ENCODE results near the gene TMEM200B.
A peak's percentile ranks its signal among the peaks of the same experiment; 100 is the strongest.
"Not testable (repeated sequence)": the region's sequence is repeated elsewhere in the genome, so short reads cannot be mapped to it uniquely, and the experiment has no call there.

TMEM200B gene

DNA sequence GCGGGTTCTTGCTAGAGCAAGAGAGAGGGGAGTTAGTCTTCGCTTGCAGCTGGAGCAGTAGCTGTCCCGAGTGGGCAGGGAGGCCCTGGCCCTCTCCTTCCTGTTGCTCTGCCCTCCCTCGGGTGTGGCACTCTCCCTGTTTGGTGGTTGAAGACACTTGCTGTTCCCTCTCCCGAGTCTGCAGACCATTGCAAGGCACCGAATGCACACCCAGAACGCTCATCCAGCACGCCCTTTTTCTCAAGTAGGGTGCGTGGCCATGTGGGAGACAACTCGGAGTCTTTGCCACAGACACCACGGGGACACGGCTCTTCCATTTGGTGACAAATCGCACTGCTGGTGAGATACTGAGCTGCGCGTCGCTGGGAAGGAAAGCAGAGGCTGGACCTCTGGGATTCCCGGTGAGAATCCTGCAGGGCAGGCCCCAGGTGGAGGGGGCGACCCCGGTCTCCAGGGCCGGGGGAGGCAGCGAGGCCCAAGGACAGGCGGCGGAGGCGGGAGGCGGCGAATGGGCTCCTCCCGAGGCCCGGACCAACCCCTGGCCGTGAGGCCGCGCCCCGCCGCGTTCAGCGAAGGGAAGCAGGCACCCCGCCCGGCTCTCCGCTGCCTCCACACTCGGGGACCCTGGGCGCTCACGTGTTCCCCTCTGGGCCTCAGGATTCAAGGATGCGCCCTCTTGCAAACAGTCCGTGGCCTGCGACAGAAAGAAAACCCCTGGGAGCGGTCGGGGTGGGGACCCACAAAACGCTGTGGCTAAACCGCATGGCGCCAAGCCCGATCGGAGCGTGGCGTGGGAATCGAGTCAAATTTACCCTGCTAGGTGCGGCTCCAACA lies 10.4 kb upstream of the TMEM200B start:
- DNase-seq: no peak

DNA sequence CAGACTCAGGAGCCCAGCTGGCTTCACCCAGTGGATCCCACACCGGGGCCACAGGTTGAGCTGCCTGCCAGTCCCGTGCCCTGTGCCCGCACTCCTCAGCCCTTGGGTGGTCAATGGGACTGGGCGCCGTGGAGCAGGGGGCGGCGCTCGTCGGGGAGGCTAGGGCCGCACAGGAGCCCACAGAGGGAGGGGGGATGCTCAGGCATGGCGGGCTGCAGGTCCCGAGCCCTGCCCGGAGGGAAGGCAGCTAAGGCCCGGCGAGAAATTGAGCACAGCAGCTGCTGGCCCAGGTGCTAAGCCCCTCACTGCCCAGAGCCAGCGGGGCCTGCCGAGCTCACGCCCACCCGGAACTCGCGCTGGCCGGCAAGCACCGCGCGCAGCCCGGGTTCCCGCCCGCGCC lies 7.4 kb upstream of the TMEM200B start:
- DNase-seq: not testable (repeated sequence)

GRCh38 chr1:29129916-29130315 lies 6.2 kb upstream of the TMEM200B start:
- DNase-seq: no peak

GRCh38 chr1:29128739-29129138 lies 5.0 kb upstream of the TMEM200B start:
- DNase-seq: no peak

DNA sequence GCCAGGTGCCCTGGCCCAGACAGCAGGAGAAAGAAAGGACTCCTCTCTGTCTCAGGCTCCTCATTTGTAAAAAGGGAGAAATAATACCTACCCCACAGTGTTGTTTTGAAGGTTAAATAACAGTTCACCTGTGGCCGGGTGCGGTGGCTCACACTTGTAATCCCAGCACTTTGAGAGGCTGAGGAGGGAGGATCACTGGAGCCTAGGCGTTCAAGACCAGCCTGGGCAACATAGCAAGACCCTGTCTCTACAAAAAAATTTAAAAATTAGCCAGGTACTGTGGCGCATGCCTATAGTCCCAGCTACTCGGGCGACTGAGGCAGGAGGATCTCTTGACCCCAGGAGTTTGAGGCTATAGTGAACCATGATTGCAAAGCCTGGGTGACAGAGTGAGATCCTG lies 2.5 kb upstream of the TMEM200B start:
- DNase-seq: no peak

- DNase-seq: no peak
These were observed 2.1 kb upstream of the TMEM200B start for GRCh38 chr1:29125788-29126187.

DNA sequence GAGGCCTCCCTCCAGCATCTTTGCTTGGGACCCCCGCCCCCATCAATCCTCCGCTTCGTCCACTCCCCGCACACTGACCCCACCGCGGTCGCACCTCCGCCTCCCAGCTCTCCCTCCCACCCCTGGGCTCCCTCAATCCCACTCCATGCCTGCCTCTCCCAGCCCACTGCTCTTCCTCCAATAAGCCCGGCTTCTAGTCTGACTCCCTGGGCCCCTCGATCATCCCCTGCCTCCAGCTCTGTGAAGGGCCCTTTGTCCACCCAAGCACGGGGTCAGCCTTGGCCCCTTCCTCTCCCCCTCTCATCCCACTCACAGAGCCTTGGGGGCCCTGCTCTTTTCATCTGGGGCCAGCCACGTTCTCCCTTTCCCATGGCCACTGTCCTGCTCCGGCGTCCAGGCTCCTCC lies 1.5 kb upstream of the TMEM200B start:
- DNase-seq: peak; percentile 55

DNA sequence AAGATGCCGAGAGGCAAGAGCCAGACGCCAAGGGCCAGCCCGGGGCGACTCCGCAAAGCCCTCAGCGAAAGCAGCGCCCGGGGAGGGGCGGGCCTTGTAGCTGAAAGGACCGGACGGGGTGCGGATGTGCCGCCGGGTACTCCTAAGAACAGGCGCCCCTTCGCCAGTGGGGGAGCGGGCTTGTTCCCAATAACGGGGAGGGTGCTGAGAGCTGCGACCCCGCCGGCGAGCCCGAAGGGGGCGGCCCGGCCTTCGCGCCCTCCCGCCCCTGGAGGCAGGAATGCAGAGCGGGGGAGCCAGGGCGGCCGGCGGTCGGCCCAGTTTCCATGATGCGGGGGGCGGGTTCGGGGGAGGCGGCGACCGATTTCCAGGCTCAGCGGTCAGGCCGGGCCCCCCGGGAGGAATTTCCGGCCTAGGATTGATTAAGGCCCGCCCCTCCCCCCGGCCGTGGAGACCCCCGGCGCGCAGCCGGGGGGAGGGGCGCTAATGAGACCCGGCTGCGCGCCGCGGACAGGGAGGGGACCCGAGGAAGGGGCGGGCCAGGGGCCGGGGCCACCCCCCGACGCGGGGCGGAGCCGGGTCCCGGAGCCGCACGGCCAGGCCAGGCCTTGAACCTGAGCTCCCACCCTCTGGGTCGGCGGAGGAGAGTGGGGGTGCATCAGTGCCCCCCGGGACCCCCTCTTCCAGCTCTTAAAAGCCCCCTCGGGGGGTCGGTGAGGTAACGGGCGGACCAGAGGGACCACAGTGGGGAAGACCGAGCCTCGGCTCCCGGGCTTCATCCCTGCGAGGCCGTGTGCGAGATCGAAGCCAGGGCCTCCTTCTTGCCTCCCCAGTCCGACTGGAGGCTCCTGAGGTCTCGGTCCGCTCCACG lies 898 bp upstream of the TMEM200B start:
- peak; percentile 95 for DNase-seq

GRCh38 chr1:29123053-29123886 lies 433 bp downstream of the TMEM200B start:
- peak; percentile 64 for DNase-seq

- peak; percentile 82 for DNase-seq
These were observed 1.0 kb downstream of the TMEM200B start for GRCh38 chr1:29122682-29123052.

DNA sequence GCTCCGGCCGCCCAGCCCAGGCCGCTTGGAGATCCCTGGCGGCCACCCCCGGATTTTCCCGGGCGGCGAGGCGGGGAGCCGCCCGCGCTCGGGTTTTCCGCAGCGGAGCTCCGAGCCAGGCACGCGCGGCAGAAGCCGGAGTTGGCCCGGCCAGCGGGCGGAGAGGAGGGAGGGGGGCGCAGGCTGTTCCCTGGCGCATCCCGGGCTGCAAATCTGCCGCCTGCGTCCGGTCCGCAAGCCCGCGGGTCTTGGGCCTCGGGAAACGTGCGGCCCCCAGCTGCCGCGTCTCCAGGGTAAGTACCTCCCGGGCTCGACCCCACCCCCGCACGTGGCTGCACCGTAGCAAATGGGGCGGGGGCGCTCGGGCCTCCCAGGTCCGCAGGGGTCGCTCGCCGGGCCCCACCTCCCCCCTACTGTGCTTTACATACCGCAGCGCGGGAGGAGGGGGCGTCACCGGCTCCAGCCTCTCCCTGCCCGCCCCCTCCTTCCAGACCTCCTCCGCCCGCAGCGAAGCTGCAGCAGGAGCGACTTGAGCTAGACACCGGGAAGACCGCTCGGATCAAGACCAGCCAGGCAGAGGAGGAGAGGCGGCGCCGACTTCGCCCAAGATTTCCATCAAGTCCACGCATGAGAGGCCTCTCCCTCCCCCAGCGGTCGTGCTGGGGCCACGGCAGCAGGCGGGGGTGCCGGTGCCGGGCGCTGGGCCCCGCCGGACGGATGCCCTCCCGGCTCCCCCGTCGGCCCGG lies 1.6 kb downstream of the TMEM200B start:
- peak; percentile 76 for DNase-seq

DNA sequence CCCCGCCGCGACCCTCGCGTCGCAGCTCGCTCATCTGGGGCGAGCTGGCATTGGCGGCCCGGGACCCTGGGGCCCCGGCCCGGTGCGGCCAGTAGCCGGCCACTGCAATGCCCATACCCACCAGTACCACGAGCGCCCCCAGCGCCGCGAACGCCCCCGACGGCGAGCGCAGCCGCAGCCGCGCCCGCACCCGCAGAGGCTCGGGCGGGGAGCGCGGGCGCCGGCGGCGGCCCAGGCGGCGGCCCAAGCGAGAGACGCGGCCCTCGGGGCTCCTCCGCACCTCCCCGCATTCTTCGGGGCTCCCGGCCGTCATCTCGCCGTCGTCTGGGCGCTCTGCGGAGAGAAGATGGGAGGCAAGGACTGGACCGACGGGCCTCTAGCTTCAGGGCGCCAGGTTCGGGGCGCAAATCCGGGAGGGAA lies 2.2 kb downstream of the TMEM200B start:
- DNase-seq: no peak

GRCh38 chr1:29120947-29121485 lies 2.7 kb downstream of the TMEM200B start:
- DNase-seq: peak; percentile 72

- DNase-seq: no peak
These were observed 3.3 kb downstream of the TMEM200B start for GRCh38 chr1:29120367-29120766.

DNA sequence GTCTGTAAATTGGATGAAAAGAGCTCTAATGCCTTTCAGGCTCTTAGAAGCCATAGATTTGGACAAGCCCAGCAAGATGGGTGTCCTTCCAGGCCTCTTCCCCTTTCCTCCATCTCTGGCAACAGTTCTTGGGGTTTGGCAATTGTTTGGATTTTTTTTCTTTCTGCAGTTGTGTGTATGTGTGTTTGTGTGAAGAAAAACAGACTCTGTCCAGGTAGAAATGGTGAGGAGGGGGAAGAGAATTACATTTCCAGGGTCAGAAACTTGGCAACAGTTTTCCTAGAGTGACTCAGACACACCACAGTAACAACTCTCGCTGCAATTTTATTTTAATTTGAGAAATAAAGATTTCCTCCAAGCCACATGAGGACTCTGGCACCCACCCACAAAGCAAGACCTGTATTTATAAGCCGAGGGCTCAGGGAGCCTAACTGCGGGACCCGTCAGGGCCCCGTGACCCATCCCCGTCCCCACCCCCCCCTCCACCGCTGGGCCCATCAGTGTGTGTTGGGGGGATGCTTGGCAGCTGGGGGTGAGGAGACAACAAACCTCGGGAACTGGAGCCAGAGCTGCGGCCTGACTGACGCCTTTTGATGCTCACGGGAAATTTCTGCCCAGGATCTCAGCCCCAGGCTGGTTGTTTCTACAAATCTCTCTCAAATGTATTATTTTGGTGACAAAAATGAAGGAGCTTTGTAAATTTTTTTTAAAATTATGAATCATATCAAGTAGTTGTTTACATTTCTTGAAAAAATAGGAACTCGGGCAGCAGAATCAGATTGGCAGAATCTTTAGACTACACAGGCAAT lies 4.4 kb downstream of the TMEM200B start:
- no peak for DNase-seq

GRCh38 chr1:29117381-29117780 lies 6.3 kb downstream of the TMEM200B start:
- no peak for DNase-seq

DNA sequence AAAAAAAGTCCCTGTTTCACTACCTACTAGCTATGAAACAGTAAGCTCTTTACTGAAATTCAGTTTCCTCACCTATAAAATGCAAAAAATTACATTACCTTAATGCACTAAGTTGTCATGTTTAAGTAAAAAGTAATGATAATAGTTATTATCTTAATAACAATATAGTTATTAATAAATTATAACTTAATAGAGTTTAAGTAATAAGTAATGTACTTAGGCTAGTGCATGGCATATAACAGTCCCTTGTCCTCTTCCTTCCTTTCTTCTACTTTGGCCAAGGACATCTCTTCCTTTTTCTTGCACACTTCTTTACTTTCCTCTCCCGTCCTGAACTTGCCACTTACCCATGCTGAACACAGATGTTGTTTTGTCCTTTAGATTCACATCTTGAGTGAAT lies 9.0 kb downstream of the TMEM200B start:
- no peak for DNase-seq

GRCh38 chr1:29113413-29114117 lies 10.1 kb downstream of the TMEM200B start:
- no peak for DNase-seq

- no peak for DNase-seq
These were observed 10.8 kb downstream of the TMEM200B start for GRCh38 chr1:29112705-29113412.

DNA sequence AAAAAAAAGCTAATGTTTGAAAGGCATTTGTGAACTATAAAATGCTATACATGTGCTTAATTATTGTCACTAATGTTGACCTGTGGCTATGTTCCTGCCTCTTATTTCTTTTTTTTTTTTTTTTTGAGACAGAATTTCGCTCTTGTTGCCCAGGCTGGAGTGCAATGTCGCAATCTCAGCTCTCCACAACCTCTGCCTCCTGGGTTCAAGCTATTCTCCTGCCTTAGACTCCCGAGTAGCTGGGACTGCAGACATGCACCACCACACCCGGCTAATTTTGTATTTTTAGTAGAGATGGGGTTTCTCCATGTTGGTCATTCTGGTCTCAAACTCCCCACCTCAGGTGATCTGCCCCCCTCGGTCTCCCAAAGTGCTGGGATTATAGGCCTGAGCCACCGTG lies 15.7 kb downstream of the TMEM200B start:
- not testable (repeated sequence) for DNase-seq

Data from left hindlimb (tissue), 1 donor.